ENCODE measurements around the gene LTF.
A peak's percentile ranks its signal among the peaks of the same experiment; 100 is the strongest.
"Not testable (repeated sequence)": the region's sequence is repeated elsewhere in the genome, so short reads cannot be mapped to it uniquely, and the experiment has no call there.

Gene LTF

GRCh38 chr3:46496746-46497555 lies 32.2 kb upstream of the LTF start:
- DNase-seq, result peak; percentile 47
- no peaks in the 10 kb centered on the region for H3K79me2 ChIP-seq (ENCODE audit: low read length)
- no peaks in the 10 kb centered on the region for H3K9me3 ChIP-seq (replicated peaks; ENCODE audit: insufficient read depth, low read length)
- no peak overlapping the region for H3K9ac ChIP-seq (ENCODE audit: low read length)
- no peak overlapping the region for H3K4me3 ChIP-seq (ENCODE audit: low read length)
- H3K4me1 ChIP-seq (ENCODE audit: low read length), result peaks cover 35% of the 10 kb centered on the region
- no peaks in the 10 kb centered on the region for H3F3A ChIP-seq (ENCODE audit: insufficient read depth, low read length)
- no peak overlapping the region for H3K4me2 ChIP-seq (ENCODE audit: low read depth, low read length)
- H3K27me3 ChIP-seq (replicated peaks; ENCODE audit: insufficient read depth, low read length), result no peaks in the 10 kb centered on the region
- H2AFZ ChIP-seq (ENCODE audit: low read length), result peak overlapping the region; percentile 44; the same call in 1 of the 2 replicates
- no peaks in the 10 kb centered on the region for H3K36me3 ChIP-seq (replicated peaks; ENCODE audit: insufficient read depth, low read length)
- no peaks in the 10 kb centered on the region for H4K20me1 ChIP-seq (ENCODE audit: insufficient read depth, low read length)
- H3K27ac ChIP-seq (ENCODE audit: low read length), result no peak overlapping the region
- H3K9me2 ChIP-seq (replicated peaks; ENCODE audit: insufficient read depth, low read length), result no peaks in the 10 kb centered on the region
- no peak for TF ChIP-seq EZH2phosphoT487 (IDR thresholded peaks at IDR 0.05; ENCODE audit: low read length)
- TF ChIP-seq CTCF (IDR thresholded peaks at IDR 0.05; ENCODE audit: low read length), result peak; percentile 68
- TF ChIP-seq EZH2 (optimal IDR thresholded peaks at IDR 0.05; ENCODE audit: low read depth, low read length), result no peak

GRCh38 chr3:46495901-46496456 lies 31.3 kb upstream of the LTF start:
- H3K9me2 ChIP-seq (replicated peaks; ENCODE audit: insufficient read depth, low read length), result no peaks in the 10 kb centered on the region
- H4K20me1 ChIP-seq (ENCODE audit: insufficient read depth, low read length), result no peaks in the 10 kb centered on the region
- DNase-seq, result no peak
- no peak overlapping the region for H3K9ac ChIP-seq (ENCODE audit: low read length)
- no peaks in the 10 kb centered on the region for H3F3A ChIP-seq (ENCODE audit: insufficient read depth, low read length)
- no peak overlapping the region for H3K4me3 ChIP-seq (ENCODE audit: low read length)
- H3K4me2 ChIP-seq (ENCODE audit: low read depth, low read length), result no peak overlapping the region
- H3K9me3 ChIP-seq (replicated peaks; ENCODE audit: insufficient read depth, low read length), result no peaks in the 10 kb centered on the region
- peaks cover 33% of the 10 kb centered on the region for H3K4me1 ChIP-seq (ENCODE audit: low read length)
- no peaks in the 10 kb centered on the region for H3K79me2 ChIP-seq (ENCODE audit: low read length)
- no peaks in the 10 kb centered on the region for H3K27me3 ChIP-seq (replicated peaks; ENCODE audit: insufficient read depth, low read length)
- no peak overlapping the region for H3K27ac ChIP-seq (ENCODE audit: low read length)
- H3K36me3 ChIP-seq (replicated peaks; ENCODE audit: insufficient read depth, low read length), result no peaks in the 10 kb centered on the region
- no peak for TF ChIP-seq EZH2 (optimal IDR thresholded peaks at IDR 0.05; ENCODE audit: low read depth, low read length)
- TF ChIP-seq EZH2phosphoT487 (IDR thresholded peaks at IDR 0.05; ENCODE audit: low read length), result no peak
- TF ChIP-seq CTCF (IDR thresholded peaks at IDR 0.05; ENCODE audit: low read length), result no peak
- no peak overlapping the region for H2AFZ ChIP-seq (ENCODE audit: low read length)

GRCh38 chr3:46494491-46494890 lies 29.8 kb upstream of the LTF start:
- peaks cover 29% of the 10 kb centered on the region for H3K4me1 ChIP-seq (ENCODE audit: low read length)
- H3K9me3 ChIP-seq (replicated peaks; ENCODE audit: insufficient read depth, low read length), result not testable (repeated sequence)

More at GRCh38 chr3:46494491-46494890, 29.8 kb upstream of the LTF start:
- not testable (repeated sequence) for H3K79me2 ChIP-seq (ENCODE audit: low read length); H3K36me3 ChIP-seq (replicated peaks; ENCODE audit: insufficient read depth, low read length); H3K9me2 ChIP-seq (replicated peaks; ENCODE audit: insufficient read depth, low read length); H3F3A ChIP-seq (ENCODE audit: insufficient read depth, low read length); H2AFZ ChIP-seq (ENCODE audit: low read length); H3K4me3 ChIP-seq (ENCODE audit: low read length); H3K27ac ChIP-seq (ENCODE audit: low read length); H3K4me2 ChIP-seq (ENCODE audit: low read depth, low read length); DNase-seq; H3K27me3 ChIP-seq (replicated peaks; ENCODE audit: insufficient read depth, low read length); H4K20me1 ChIP-seq (ENCODE audit: insufficient read depth, low read length); H3K9ac ChIP-seq (ENCODE audit: low read length)
